Glomerular visceral epithelial cell (primary cell): ENCODE results near the gene TMEM171.

ENCODE experiments used
- DNase-seq: peaks from one replicate; pipeline ENCODE4 v3.0.0-alpha.2; 2016; ENCODE audit errors: extremely low spot score

The TMEM171 gene

GRCh38 chr5:73151766-73152410, 31.5 kb downstream of the TMEM171 start:
- peak; percentile 55 for DNase-seq

DNA sequence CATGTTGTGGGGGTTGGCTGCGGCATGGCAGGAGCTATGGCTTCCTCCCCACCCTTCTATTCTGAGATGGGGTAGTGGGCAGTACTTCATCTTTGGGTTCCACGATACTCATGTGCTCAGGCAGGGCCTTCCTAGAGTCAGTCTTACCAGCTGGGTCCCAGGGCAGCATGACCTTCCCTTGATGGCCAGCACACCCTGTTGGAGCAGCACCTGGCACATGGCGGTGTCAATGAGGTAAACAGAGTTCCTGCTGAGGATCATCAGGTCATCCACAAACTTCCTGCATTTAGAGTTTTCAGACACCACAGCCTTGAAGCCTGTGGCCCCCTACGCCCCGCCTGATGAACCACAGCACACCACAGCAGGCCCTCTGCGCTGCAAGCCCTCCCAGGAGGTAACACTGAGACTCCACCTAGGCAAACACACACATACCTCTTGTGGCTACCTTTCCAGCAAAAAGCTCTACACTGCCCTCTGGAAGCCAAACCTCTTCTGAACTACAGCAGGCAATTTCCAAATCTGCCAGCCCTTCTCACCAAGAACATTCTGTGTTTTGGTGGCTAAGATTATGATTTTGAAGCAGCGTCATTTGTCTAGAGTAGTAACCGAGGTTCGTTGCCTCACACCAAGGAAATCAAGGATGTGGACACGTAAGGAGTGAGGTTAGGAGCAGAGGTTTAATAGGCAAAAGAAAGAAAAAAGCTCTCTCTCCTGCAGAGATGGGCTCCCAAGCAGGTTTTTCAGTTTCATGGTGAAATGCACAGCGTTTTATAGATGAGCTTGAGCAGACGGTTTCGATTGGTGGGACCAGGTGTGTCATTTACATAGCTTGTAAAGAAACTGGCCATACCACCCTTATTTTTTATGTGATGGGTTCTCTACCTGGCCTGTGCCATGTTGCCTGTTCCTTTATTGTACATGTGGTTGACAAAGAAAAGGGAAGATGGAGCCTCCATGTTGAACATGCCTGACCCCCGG, 32.3 kb downstream of the TMEM171 start:
- DNase-seq: no peak

DNA sequence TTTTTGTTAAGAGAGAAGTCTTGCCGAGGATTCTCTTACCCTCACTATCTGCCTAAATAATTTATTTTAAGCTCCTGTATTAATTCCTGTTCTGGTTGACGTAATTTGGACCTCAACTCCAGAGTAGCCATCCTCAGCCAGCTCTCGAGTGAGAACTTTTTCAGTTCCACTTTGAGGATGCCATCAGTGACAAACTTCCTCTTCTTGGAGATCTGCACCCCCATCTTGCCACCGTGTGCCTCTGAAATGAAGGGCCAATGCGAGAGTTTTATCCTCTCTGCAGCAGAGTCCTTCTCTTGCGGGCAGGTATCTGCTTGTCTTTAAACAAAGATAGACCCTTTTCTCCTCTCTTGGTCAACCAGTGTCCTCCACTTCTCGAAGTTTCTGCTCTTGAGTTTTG, 33.1 kb downstream of the TMEM171 start:
- no peak for DNase-seq

GRCh38 chr5:73154208-73155006, 34.0 kb downstream of the TMEM171 start:
- no peak for DNase-seq

GRCh38 chr5:73155271-73156222, 35.2 kb downstream of the TMEM171 start:
- DNase-seq: no peak

DNA sequence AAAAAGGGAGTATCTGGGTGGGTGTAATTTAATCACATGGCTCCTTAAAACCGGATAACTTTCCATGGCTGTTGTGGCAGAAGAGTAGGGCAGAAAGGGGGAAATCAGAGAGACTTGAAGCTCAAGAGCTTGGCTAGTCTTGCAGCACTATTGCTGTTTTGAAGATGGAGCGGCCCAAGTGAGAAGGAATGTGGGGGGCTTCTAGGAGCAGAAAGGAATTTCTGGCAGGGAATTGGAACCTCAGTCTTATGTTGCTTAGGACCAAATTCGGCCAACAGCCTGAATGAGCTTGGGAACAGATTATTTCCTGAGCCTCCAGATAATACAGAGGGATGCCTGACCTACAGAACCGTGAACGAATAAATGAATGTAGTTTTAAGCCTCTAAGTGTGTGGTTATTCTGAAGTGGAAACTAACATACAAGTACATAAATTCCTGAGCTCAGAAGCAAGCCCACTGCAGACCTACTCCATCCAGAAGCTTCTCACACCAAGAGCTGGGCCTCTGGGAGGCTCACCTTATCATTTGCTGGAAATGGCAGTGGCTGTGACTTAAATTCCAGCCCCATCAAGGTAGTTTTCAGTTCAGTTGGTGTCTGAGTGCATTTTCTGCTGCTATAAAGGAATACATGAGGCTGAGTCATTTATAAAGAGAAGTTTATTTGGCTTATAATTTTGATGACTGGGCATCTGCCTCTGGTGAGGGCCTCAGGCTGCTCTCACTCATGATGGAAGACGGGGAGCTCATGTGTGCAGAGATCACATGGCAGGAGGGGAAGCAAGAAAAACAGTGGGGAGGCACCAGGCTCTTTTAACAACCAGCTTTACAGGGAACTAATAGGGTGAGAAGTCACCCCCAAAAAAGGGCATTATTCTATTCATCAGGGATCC, 37.3 kb downstream of the TMEM171 start:
- no peak for DNase-seq

GRCh38 chr5:73158313-73158712, 37.9 kb downstream of the TMEM171 start:
- peak; percentile 66 for DNase-seq

- peak; percentile 66 for DNase-seq
Measured at GRCh38 chr5:73160239-73160671, 39.9 kb downstream of the TMEM171 start.

DNA sequence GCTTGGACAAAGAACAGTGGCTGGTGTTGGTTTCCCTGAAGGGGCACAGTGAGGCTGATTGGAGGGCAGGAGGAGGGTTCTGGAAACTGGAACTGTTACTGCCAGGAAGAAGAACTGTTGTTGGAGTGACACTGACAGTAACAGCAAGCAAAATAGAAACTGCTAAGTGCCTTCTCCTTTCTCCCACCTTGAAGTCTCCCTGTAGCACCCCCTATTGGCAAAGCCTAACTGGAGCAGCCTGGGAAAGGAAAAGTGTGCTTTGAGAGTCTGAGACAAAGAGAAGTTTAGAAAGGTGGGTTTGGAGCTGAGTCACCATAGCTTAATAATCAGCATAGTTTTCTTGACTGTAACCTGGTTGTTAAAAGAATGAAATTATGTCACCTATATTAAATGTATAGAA, 50.1 kb downstream of the TMEM171 start:
- DNase-seq: no peak

DNA sequence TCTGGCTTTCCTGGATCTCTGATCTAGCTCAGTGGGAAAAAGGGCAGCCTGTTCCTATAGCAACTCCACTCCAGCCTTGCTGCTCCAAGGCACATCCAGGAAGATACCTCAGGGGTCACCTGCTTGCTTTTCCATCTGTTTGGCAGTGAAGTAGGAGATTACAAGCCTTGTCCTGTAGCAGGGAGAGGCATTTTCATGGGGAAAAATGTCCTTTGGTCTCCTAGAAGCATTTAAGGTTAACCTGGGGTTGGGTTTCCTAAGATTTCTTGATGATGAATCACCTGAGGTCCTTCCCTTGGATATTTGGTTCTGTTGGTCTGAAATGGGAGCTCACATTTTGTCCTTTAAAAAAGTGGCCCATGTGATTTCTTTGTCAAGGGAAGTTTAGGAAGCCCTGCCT, 51.1 kb downstream of the TMEM171 start:
- peak; percentile 17 for DNase-seq

DNA sequence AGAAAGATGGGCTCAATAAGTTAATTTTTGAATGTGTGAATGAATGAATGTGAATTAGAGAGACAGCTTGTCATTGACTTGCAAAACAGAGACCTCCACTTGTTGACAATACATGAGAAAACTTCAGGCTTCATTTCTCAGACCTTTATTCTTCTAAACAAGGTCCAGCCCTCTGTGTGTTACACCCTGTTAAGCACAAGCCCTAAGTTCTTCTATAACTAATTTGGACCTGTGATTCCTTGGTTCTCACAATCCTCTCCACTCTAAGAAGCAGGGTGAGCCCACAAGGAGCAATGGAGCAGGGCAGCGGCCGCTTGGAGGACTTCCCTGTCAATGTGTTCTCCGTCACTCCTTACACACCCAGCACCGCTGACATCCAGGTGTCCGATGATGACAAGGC, 52.6 kb downstream of the TMEM171 start, which contains the start of gene TMEM174:
TSS of gene TMEM174 (plus strand) at position 243 of the 400 bp plus-strand sequence. CDS start at position 294, 51 bp downstream.
- no peak for DNase-seq

- DNase-seq: no peak
Measured at GRCh38 chr5:73174100-73174815, 53.9 kb downstream of the TMEM171 start.

- DNase-seq: no peak
Measured at GRCh38 chr5:73176250-73176649, 55.9 kb downstream of the TMEM171 start.

DNA sequence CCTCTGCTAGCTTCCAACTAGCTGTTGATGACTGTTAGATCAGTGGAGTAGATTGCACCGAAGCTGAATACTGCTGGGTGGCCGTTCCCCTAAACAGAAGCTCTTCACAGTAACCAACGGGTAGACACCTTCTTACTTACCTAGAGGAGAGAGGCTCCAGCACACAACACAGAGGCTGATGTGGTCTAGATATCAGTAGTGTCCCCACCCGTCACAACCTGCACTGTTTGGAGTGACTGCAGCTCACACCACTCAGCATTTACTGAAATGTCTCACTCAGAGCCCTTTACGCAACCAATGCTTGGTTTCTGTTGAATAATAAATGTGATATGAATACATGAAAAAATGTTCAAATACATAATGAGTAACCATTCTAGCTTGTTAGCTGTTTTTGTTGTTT, 57.9 kb downstream of the TMEM171 start:
- DNase-seq: no peak

DNA sequence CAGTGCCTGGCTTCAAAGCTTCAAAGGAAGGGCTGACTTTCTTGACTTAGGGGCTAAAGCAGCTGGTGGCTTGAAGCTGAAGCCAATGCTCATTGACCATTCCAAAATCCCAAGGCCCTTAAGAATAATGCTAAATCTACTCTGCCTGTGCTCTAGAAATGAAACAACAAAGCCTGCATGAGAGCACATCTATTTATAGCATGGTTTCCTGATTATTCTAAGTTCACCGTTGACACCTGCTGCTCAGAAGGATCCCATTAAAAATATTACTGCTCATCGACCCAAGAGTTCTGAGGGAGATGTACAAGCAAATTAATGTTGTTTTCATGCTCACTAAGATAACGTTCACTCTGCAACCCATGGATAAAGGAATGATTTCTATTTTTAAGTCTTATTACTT, 59.4 kb downstream of the TMEM171 start:
- no peak for DNase-seq

DNA sequence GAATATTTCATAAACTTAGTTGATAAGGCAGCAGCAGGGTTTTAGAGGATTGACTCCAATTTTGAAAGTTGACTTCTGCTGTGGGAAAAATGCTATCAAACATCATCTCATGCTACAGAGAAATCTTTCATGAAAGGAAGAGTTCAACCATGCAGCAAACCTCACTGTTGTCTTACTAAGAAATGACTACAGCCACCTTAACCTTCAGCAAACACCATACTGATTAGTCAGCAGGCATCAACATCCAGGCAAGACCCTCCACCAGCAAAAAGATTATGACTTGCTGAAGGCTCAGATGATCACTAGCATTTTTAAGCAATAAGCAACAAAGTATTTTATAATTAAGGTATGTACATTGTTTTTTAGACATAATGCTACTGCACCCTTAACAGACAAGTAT, 60.2 kb downstream of the TMEM171 start:
- peak; percentile 85 for DNase-seq
